Glutamatergic neuron (in vitro differentiated cells): ENCODE results near the gene SHBG. TPM values are rescaled to one million over a fixed set of nuclear protein-coding genes. Genes with fewer than 3 reads are reported as not detected.
"Not testable (repeated sequence)": the region's sequence is repeated elsewhere in the genome, so short reads cannot be mapped to it uniquely, and the experiment has no call there.

Experiments
- DNase-seq: peaks from one replicate; pipeline ENCODE4 v3.0.0; 2022
- H3K27ac Mint-ChIP-seq: one replicate; pipeline ENCODE4 v1.8.0; 2020; ENCODE audit warnings: mild to moderate bottlenecking, mixed read lengths, inconsistent platforms; ENCODE audit not compliant: unreplicated experiment
- H3K27me3 Mint-ChIP-seq: one replicate; pipeline ENCODE4 v1.8.0; 2020; ENCODE audit warnings: mild to moderate bottlenecking, moderate library complexity, mixed read lengths, inconsistent platforms; ENCODE audit not compliant: unreplicated experiment
- H3K36me3 Mint-ChIP-seq: one replicate; pipeline ENCODE4 v1.8.0; 2020; ENCODE audit warnings: mild to moderate bottlenecking, mixed read lengths, inconsistent platforms; ENCODE audit not compliant: unreplicated experiment
- H3K4me1 Mint-ChIP-seq: one replicate; pipeline ENCODE4 v1.8.0; 2020; ENCODE audit warnings: mild to moderate bottlenecking, low read depth, mixed read lengths, inconsistent platforms; ENCODE audit not compliant: unreplicated experiment
- H3K4me3 Mint-ChIP-seq: one replicate; pipeline ENCODE4 v1.8.0; 2020; ENCODE audit warnings: mild to moderate bottlenecking, mixed read lengths, inconsistent platforms; ENCODE audit not compliant: unreplicated experiment
- H3K9me3 Mint-ChIP-seq: one replicate; pipeline ENCODE4 v1.8.0; 2020; ENCODE audit warnings: mild to moderate bottlenecking, moderate library complexity, mixed read lengths, inconsistent platforms; ENCODE audit not compliant: unreplicated experiment
- CTCF ChIP-seq: fragments of 200-600 bp; sonication (generic); IDR thresholded peaks from one replicate; pipeline ENCODE4 v1.5.0; 2021; ENCODE audit not compliant: partially characterized antibody, unreplicated experiment
- total RNA-seq: library from RNA; stranded (reverse); fragmentation: NEBNext Ultra II Directional; extraction: Animal tissue kit (Norgen Biotek cat#: 25700); gene quantifications from one replicate; pipeline ENCODE4 v1.2.1, GENCODE V29; 2021; ENCODE audit not compliant: unreplicated experiment

SHBG gene
- total RNA-seq, 1 donor from 2014 or later, result not detected

GRCh38 chr17:7589891-7590691, 39.8 kb upstream of the SHBG start, which contains the start of gene SOX15:
TSS of gene SOX15 (minus strand) at chr17:7590094. CDS start at chr17:7589676, 418 bp downstream.
- no peak for DNase-seq
- Mint-ChIP-seq H3K4me3 (peak within 1 kb of the TSS; percentile 34), H3K9me3 (peaks cover 1% of the 10 kb centered on the region), H3K36me3 (no peaks in the 10 kb centered on the region), H3K27ac (peak within 1 kb of the TSS; percentile 59), H3K27me3 (peaks cover 5% of the 10 kb centered on the region), H3K4me1 (peaks cover 15% of the 10 kb centered on the region)
- no peak for TF ChIP-seq CTCF

- peaks cover 15% of the 10 kb centered on the region for H3K4me1 Mint-ChIP-seq
- no peak for DNase-seq
- H3K4me3 Mint-ChIP-seq, result no peak overlapping the region
- H3K27ac Mint-ChIP-seq, result peak overlapping the region; percentile 59
- H3K27me3 Mint-ChIP-seq, result peaks cover 7% of the 10 kb centered on the region
- peaks cover 1% of the 10 kb centered on the region for H3K9me3 Mint-ChIP-seq
- no peaks in the 10 kb centered on the region for H3K36me3 Mint-ChIP-seq
- no peak for TF ChIP-seq CTCF
These were observed 39.2 kb upstream of the SHBG start for GRCh38 chr17:7590743-7591142.

GRCh38 chr17:7591596-7591995, 38.3 kb upstream of the SHBG start:
- no peak overlapping the region for H3K4me3 Mint-ChIP-seq
- H3K27ac Mint-ChIP-seq, result no peak overlapping the region
- H3K9me3 Mint-ChIP-seq, result peaks cover 1% of the 10 kb centered on the region
- no peaks in the 10 kb centered on the region for H3K36me3 Mint-ChIP-seq
- no peak for TF ChIP-seq CTCF
- DNase-seq, result no peak
- H3K4me1 Mint-ChIP-seq, result peaks cover 15% of the 10 kb centered on the region
- H3K27me3 Mint-ChIP-seq, result peaks cover 7% of the 10 kb centered on the region

- no peak for DNase-seq
- H3K36me3 Mint-ChIP-seq, result no peaks in the 10 kb centered on the region
- H3K4me3 Mint-ChIP-seq, result no peak overlapping the region
- no peak for TF ChIP-seq CTCF
- no peak overlapping the region for H3K27ac Mint-ChIP-seq
- H3K9me3 Mint-ChIP-seq, result peaks cover 1% of the 10 kb centered on the region
- H3K27me3 Mint-ChIP-seq, result peaks cover 7% of the 10 kb centered on the region
- peaks cover 15% of the 10 kb centered on the region for H3K4me1 Mint-ChIP-seq
These were observed 37.4 kb upstream of the SHBG start for GRCh38 chr17:7592422-7593021.

- peaks cover 7% of the 10 kb centered on the region for H3K27me3 Mint-ChIP-seq
- peak overlapping the region; percentile 34 for H3K27ac Mint-ChIP-seq
- TF ChIP-seq CTCF, result no peak
- H3K4me3 Mint-ChIP-seq, result peak overlapping the region; percentile 17
- peak; percentile 64 for DNase-seq
- H3K36me3 Mint-ChIP-seq, result peaks cover under 1% of the 10 kb centered on the region
- no peaks in the 10 kb centered on the region for H3K9me3 Mint-ChIP-seq
- peaks cover 15% of the 10 kb centered on the region for H3K4me1 Mint-ChIP-seq
These were observed 36.6 kb upstream of the SHBG start for GRCh38 chr17:7593296-7593695.

GRCh38 chr17:7597561-7597960, 32.4 kb upstream of the SHBG start:
- not testable (repeated sequence) for DNase-seq, H3K4me3 Mint-ChIP-seq, H3K9me3 Mint-ChIP-seq, H3K36me3 Mint-ChIP-seq, H3K27me3 Mint-ChIP-seq, H3K27ac Mint-ChIP-seq
- H3K4me1 Mint-ChIP-seq, result peaks cover 13% of the 10 kb centered on the region
